AG09309 (cell line): ENCODE results near the gene BTD.

ENCODE experiments used
- DNase-seq: peaks from one replicate; pipeline ENCODE4 v3.0.0-alpha.2; 2010; ENCODE audit warnings: low read depth
- H3K4me3 ChIP-seq: 2 replicates; pipeline ENCODE4 v1.5.1; 2011; ENCODE audit warnings: mild to moderate bottlenecking, low read depth, low read length, moderate library complexity; ENCODE audit not compliant: control insufficient read depth
- TF ChIP-seq, protein P1 (sequence below): IDR thresholded peaks from 2 replicates; pipeline ENCODE4 v1.5.1; 2011; ENCODE audit warnings: mild to moderate bottlenecking, low read depth, low read length, inconsistent platforms; ENCODE audit not compliant: insufficient read depth, control insufficient read depth; ENCODE audit errors: missing control alignments

BTD gene

DNA sequence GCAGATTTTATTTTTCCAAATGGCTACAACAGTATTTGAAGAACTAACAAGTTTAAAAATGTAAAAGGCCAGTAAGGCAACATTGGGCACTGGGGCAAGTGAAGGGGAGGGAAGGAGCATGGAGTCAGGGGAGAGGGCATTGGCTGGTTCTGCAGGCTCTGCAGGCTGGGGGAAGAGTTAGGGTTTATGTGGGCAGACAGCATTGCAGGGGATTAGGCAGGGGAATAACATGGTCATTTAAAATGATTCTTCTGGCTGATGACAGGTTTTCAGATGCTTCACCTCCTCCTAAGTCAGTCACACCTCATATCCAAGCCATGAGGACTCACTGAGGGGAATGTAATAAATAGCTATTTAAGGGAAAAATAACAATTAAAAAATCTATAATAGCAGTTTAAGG, 52.6 kb downstream of the BTD start:
- DNase-seq = no peak
- TF ChIP-seq, protein P1, sequence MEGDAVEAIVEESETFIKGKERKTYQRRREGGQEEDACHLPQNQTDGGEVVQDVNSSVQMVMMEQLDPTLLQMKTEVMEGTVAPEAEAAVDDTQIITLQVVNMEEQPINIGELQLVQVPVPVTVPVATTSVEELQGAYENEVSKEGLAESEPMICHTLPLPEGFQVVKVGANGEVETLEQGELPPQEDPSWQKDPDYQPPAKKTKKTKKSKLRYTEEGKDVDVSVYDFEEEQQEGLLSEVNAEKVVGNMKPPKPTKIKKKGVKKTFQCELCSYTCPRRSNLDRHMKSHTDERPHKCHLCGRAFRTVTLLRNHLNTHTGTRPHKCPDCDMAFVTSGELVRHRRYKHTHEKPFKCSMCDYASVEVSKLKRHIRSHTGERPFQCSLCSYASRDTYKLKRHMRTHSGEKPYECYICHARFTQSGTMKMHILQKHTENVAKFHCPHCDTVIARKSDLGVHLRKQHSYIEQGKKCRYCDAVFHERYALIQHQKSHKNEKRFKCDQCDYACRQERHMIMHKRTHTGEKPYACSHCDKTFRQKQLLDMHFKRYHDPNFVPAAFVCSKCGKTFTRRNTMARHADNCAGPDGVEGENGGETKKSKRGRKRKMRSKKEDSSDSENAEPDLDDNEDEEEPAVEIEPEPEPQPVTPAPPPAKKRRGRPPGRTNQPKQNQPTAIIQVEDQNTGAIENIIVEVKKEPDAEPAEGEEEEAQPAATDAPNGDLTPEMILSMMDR = no peak
- H3K4me3 ChIP-seq = no peak overlapping the region

DNA sequence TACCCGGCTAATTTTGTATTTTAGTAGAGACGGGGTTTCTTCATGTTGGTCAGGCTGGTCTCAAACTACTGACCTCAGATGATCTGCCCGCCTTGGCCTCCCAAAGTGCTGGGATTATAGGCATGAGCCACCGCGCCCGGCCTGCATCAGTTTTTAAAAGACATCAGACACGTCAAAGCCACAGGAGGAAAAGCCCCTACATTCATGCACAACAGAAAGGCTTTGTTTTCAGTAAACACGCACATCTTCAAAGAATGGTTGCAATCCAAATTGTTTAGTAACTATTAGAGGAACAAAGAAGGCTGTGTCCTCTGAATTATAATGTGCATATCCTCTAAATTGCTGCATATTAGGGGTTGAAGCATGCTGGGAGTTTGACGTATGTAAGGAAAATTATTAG, 53.3 kb downstream of the BTD start:
- TF ChIP-seq, protein P1 = no peak
- H3K4me3 ChIP-seq = no peak overlapping the region
- no peak for DNase-seq

DNA sequence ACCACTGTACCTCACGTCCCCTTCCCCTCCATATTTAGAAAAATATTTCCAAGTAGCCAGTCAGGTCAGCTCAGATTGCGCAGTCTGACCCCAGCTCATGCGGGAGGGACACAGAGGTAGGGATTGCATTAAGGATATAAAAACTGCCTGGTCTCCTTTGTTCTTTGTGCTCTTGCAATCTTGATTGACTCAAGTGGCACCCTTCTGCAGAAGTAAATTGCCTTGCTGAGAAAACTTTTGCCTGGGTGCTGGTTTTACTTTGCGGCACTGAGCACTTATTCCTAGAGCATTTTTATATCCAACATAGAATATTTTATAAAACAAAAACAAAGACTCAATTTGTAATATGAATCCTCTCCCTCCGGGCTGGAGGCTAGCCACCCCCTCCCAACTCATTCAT, 54.8 kb downstream of the BTD start:
- no peak overlapping the region for H3K4me3 ChIP-seq
- DNase-seq = no peak
- TF ChIP-seq, protein P1 = no peak

- no peak for DNase-seq
- TF ChIP-seq, protein P1 = no peak
- no peak overlapping the region for H3K4me3 ChIP-seq
Observed at GRCh38 chr3:15657016-15657415, 55.5 kb downstream of the BTD start.

GRCh38 chr3:15659254-15659975, 57.9 kb downstream of the BTD start:
- TF ChIP-seq, protein P1 = no peak
- no peak for DNase-seq

GRCh38 chr3:15660055-15660935, 58.8 kb downstream of the BTD start:
- TF ChIP-seq, protein P1 = no peak
- DNase-seq = no peak
- no peak overlapping the region for H3K4me3 ChIP-seq

More at GRCh38 chr3:15659254-15659975, 57.9 kb downstream of the BTD start:
- no peak overlapping the region for H3K4me3 ChIP-seq
